H1 (cell line): ENCODE measurements around the gene VAT1L.

Experiments
- BACH1 ChIP-seq: IDR thresholded peaks from 2 replicates; pipeline ENCODE4 v1.6.1; 2012; ENCODE audit warnings: low read length, improper control_type of control experiment
- TF ChIP-seq, protein P1 (sequence below), 3 experiments: IDR thresholded peaks; 1 replicate in 2 of 3; 2 replicates in 1 of 3; pipeline versions ENCODE4 v1.5.1 to v1.6.1; 2011; ENCODE audit warnings: low read length in 3 of 3, mild to moderate bottlenecking in 3 of 3, inconsistent platforms in 2 of 3, low read depth in 1 of 3, moderate library complexity in 1 of 3; ENCODE audit not compliant: insufficient read depth in 1 of 3; ENCODE audit errors: control extremely low read depth in 1 of 3

DNA sequence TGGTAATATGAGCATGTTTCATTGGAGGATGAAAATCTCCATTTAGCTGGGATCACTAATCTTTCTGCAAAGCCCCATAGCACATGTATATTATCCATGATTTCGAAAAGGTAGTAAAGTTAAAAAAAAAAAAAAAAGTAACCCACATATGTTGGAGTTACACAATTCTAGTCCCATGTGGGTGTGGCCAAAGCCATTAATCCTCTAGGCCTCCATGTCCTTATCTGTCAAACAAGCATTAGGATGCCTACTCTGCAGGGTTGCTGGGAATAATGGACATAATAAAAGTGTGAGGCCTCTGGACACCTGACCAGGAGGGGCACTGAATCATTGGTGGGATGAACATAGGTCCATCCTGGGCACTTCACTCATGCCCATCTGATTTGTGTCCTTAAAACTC, 29.2 kb upstream of the VAT1L start:
- TF ChIP-seq, protein P1, sequence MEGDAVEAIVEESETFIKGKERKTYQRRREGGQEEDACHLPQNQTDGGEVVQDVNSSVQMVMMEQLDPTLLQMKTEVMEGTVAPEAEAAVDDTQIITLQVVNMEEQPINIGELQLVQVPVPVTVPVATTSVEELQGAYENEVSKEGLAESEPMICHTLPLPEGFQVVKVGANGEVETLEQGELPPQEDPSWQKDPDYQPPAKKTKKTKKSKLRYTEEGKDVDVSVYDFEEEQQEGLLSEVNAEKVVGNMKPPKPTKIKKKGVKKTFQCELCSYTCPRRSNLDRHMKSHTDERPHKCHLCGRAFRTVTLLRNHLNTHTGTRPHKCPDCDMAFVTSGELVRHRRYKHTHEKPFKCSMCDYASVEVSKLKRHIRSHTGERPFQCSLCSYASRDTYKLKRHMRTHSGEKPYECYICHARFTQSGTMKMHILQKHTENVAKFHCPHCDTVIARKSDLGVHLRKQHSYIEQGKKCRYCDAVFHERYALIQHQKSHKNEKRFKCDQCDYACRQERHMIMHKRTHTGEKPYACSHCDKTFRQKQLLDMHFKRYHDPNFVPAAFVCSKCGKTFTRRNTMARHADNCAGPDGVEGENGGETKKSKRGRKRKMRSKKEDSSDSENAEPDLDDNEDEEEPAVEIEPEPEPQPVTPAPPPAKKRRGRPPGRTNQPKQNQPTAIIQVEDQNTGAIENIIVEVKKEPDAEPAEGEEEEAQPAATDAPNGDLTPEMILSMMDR (IDR thresholded peaks at IDR 0.05; ENCODE audit: control extremely low read depth in 1 of 3, insufficient read depth in 1 of 3, low read depth in 1 of 3, low read length in 3 of 3), result no peak
- no peak for TF ChIP-seq BACH1
